Karpas-422 (cell line): ENCODE measurements around the gene FBXL20. TPM values are rescaled to one million over a fixed set of nuclear protein-coding genes. Genes with fewer than 3 reads are reported as not detected.

ENCODE experiments used
- DNase-seq: peaks from one replicate; pipeline ENCODE4 v3.0.0-alpha.2; 2015
- H2AFZ ChIP-seq: fragments of 200-600 bp; sonication (generic); 2 replicates; pipeline ENCODE4 v1.6.1; 2014; ENCODE audit warnings: antibody characterized with exemption, low read length, mixed read lengths
- H3K27ac ChIP-seq: fragments of 200-600 bp; sonication (generic); 2 replicates; pipeline ENCODE4 v1.5.1; 2014; ENCODE audit warnings: mild to moderate bottlenecking, low read length, moderate library complexity
- H3K27me3 ChIP-seq: fragments of 200-600 bp; sonication (generic); 2 replicates; pipeline ENCODE4 v1.6.1; 2014; ENCODE audit warnings: low read length, mixed read lengths
- H3K36me3 ChIP-seq: fragments of 200-600 bp; sonication (generic); 2 replicates; pipeline ENCODE4 v1.6.1; 2014; ENCODE audit warnings: low read length, mixed read lengths; ENCODE audit not compliant: insufficient read depth
- H3K4me1 ChIP-seq: fragments of 200-600 bp; sonication (generic); 2 replicates; pipeline ENCODE4 v1.6.1; 2014; ENCODE audit warnings: mild to moderate bottlenecking, low read length, mixed read lengths
- H3K4me2 ChIP-seq: fragments of 200-600 bp; sonication (generic); 2 replicates; pipeline ENCODE4 v1.6.1; 2014; ENCODE audit warnings: low read length, low read depth, mild to moderate bottlenecking; ENCODE audit not compliant: poor library complexity, severe bottlenecking
- H3K4me3 ChIP-seq: fragments of 200-600 bp; sonication (generic); 2 replicates; pipeline ENCODE4 v1.5.1; 2014; ENCODE audit warnings: mild to moderate bottlenecking, antibody characterized with exemption, low read length, mixed read lengths
- H3K79me2 ChIP-seq: fragments of 200-600 bp; sonication (generic); 2 replicates; pipeline ENCODE4 v1.6.1; 2014; ENCODE audit warnings: mild to moderate bottlenecking, low read length, mixed read lengths
- H3K9ac ChIP-seq: fragments of 200-600 bp; sonication (generic); 2 replicates; pipeline ENCODE4 v1.6.0; 2014; ENCODE audit warnings: low read length
- H3K9me2 ChIP-seq: fragments of 200-600 bp; sonication (generic), shearing (Covaris generic); replicated peaks from 2 replicates; pipeline ENCODE4 v1.6.0; 2014; ENCODE audit warnings: mild to moderate bottlenecking, low read length, moderate library complexity; ENCODE audit not compliant: insufficient read depth
- H3K9me3 ChIP-seq: fragments of 300-700, 200-600 bp; sonication (generic); 2 replicates; pipeline ENCODE4 v1.6.1; 2014; ENCODE audit warnings: low read length, mixed read lengths
- H4K20me1 ChIP-seq: fragments of 200-600 bp; sonication (generic); 2 replicates; pipeline ENCODE4 v1.6.1; 2014; ENCODE audit warnings: mild to moderate bottlenecking, antibody characterized with exemption, low read length, low read depth; ENCODE audit not compliant: insufficient read depth
- total RNA-seq: library from RNA; depleted of rRNA; stranded (reverse); fragments of >200 nt; shearing (Covaris generic); gene quantifications from 2 replicates; pipeline ENCODE4 v1.2.3, GENCODE V29; 2014; ENCODE audit warnings: low replicate concordance

The FBXL20 gene
- total RNA-seq, 1 experiment from 2014 or later, result 27.0 TPM

GRCh38 chr17:39217734-39218369 lies 183.6 kb downstream of the FBXL20 start:
- Histone ChIP-seq H3K79me2 (no peaks in the 10 kb centered on the region), H3K4me1 (no peaks in the 10 kb centered on the region), H4K20me1 (no peaks in the 10 kb centered on the region), H2AFZ (no peak overlapping the region), H3K9me2 (no peaks in the 10 kb centered on the region), H3K4me3 (no peak overlapping the region), H3K9me3 (no peaks in the 10 kb centered on the region), H3K36me3 (no peaks in the 10 kb centered on the region), H3K9ac (no peak overlapping the region), H3K27me3 (no peaks in the 10 kb centered on the region), H3K27ac (no peak overlapping the region), H3K4me2 (no peak overlapping the region)
- DNase-seq, result no peak

GRCh38 chr17:39213852-39214251 lies 187.6 kb downstream of the FBXL20 start:
- H2AFZ ChIP-seq, result no peak overlapping the region
- peaks cover 17% of the 10 kb centered on the region for H3K4me1 ChIP-seq
- H3K27ac ChIP-seq, result no peak overlapping the region
- no peaks in the 10 kb centered on the region for H3K9me2 ChIP-seq
- no peaks in the 10 kb centered on the region for H4K20me1 ChIP-seq
- H3K79me2 ChIP-seq, result no peaks in the 10 kb centered on the region
- H3K9ac ChIP-seq, result no peak overlapping the region
- H3K4me2 ChIP-seq, result no peak overlapping the region
- no peak for DNase-seq
- no peaks in the 10 kb centered on the region for H3K9me3 ChIP-seq
- H3K4me3 ChIP-seq, result no peak overlapping the region
- H3K27me3 ChIP-seq, result no peaks in the 10 kb centered on the region
- no peaks in the 10 kb centered on the region for H3K36me3 ChIP-seq

DNA sequence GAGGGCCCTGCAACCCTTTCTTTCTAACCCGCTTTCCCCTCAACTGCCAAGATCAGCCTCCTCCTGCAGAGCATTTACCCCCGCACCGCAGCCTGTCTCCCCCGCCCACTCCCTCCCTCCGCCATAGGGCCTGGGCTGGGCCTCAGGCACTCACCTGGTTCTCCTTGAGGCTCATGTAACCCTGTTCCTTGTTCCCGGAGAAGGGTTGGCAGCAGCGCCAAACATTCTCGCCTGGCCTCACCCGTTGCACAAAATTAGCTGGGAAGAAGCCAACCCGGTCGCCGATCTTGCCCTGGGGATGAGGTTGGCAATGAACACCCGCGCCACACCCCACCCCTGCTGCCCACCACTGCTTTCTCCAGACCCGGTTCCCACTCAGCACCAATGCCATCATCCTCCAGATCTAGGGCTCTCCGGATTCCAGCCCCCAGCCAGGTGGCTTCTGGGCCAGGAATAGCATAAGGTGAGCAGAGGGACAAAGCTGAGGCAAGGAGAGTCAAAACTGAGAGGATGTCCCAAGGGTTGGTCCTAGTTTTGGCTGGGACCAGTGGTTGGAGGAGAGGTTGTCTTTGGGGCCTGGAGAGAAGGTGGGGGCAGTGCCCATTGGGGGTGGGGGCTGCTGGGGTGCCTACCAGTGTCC lies 188.5 kb downstream of the FBXL20 start:
- Histone ChIP-seq H2AFZ (no peak overlapping the region), H3K4me2 (no peak overlapping the region), H3K4me1 (peaks cover 26% of the 10 kb centered on the region)

GRCh38 chr17:39212195-39212810 lies 189.1 kb downstream of the FBXL20 start:
- H4K20me1 ChIP-seq, result no peaks in the 10 kb centered on the region
- no peak for DNase-seq
- no peak overlapping the region for H3K9ac ChIP-seq
- H2AFZ ChIP-seq, result no peak overlapping the region
- H3K27ac ChIP-seq, result no peak overlapping the region
- H3K9me2 ChIP-seq, result no peaks in the 10 kb centered on the region
- no peak overlapping the region for H3K4me2 ChIP-seq
- peaks cover 33% of the 10 kb centered on the region for H3K4me1 ChIP-seq
- H3K79me2 ChIP-seq, result no peaks in the 10 kb centered on the region
- H3K4me3 ChIP-seq, result no peak overlapping the region
- H3K9me3 ChIP-seq, result no peaks in the 10 kb centered on the region
- no peaks in the 10 kb centered on the region for H3K36me3 ChIP-seq
- H3K27me3 ChIP-seq, result no peaks in the 10 kb centered on the region

More for the DNA sequence above, 188.5 kb downstream of the FBXL20 start:
- Histone ChIP-seq H3K36me3 (no peaks in the 10 kb centered on the region), H3K4me3 (no peak overlapping the region), H4K20me1 (no peaks in the 10 kb centered on the region), H3K27me3 (no peaks in the 10 kb centered on the region), H3K9ac (no peak overlapping the region), H3K27ac (no peak overlapping the region), H3K79me2 (no peaks in the 10 kb centered on the region), H3K9me3 (no peaks in the 10 kb centered on the region), H3K9me2 (no peaks in the 10 kb centered on the region)
- DNase-seq, result no peak

DNA sequence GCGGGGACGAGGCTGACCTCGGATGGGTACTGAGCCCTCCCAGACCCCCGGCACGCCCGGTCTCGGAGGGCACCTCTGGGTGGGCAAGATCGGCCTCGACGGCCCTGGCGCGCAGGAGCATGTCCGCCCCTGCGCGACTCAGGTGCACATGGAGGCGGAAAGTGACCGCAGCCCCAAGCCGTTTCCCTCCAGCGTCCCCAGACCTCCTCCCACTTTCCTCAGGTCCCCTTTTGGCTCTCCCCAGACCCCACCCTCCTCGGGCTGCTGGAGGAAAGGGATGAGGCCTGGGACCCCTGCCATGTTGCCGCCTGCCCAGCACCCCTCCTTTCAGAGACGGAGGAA lies 191.4 kb downstream of the FBXL20 start:
- no peaks in the 10 kb centered on the region for H3K9me2 ChIP-seq
- peak overlapping the region; percentile 76 for H3K4me2 ChIP-seq
- H3K4me3 ChIP-seq, result peak overlapping the region; percentile 69
- peaks cover 1% of the 10 kb centered on the region; the same call in 1 of the 2 replicates for H3K36me3 ChIP-seq
- H2AFZ ChIP-seq, result peak overlapping the region; percentile 86; the same call in 1 of the 2 replicates
- H4K20me1 ChIP-seq, result no peaks in the 10 kb centered on the region; the same call in 1 of the 2 replicates
- no peak for DNase-seq
- no peaks in the 10 kb centered on the region for H3K27me3 ChIP-seq
- H3K4me1 ChIP-seq, result peaks cover 38% of the 10 kb centered on the region
- no peaks in the 10 kb centered on the region for H3K9me3 ChIP-seq
- peak overlapping the region; percentile 66 for H3K9ac ChIP-seq
- no peaks in the 10 kb centered on the region for H3K79me2 ChIP-seq
- H3K27ac ChIP-seq, result no peak overlapping the region

DNA sequence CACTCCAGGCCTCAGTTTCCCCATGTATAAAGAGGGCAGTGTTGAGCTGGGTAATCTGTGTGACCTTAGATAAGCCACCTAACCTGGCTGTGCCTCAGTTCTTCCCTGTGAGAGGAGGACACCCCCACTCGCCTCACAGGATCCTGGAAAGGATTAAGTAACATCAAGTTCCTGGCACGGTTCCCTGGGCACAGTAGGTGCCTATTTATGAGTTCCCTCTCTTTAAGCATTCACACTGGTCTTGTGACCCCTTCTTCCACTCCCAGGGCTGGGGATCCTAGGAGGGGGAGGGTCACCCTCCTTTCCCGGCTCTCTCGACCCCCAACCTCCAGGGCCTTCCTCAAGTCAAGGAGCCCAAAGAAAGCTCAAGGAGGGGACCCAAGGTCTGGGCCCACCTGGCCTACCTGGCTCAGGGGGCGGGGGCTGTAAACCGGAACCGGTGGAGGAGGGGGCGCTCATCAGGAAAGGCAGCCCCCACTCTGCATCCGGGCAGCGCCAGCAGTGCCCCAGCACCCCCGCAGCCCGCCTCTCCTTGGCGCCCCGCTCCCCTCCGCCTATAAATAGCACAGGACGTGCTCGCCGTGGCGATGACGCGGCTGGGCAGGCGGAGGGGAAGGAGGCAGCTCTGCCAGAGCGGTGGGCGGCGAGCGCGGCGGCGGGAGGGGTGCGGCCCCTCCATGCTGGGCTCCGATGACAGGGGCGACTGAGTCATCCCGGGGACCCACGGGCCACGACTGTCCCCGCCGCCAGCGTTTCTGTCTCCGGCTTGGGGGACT lies 191.9 kb downstream of the FBXL20 start:
- H3K79me2 ChIP-seq, result no peaks in the 10 kb centered on the region
- peaks cover 38% of the 10 kb centered on the region for H3K4me1 ChIP-seq
- H3K36me3 ChIP-seq, result peaks cover 5% of the 10 kb centered on the region; the same call in 1 of the 2 replicates
- peak overlapping the region; percentile 69 for H3K4me3 ChIP-seq
- H4K20me1 ChIP-seq, result no peaks in the 10 kb centered on the region; the same call in 1 of the 2 replicates
- no peaks in the 10 kb centered on the region for H3K9me3 ChIP-seq
- no peaks in the 10 kb centered on the region for H3K27me3 ChIP-seq
- peak overlapping the region; percentile 86 for H2AFZ ChIP-seq
- peak overlapping the region; percentile 76 for H3K4me2 ChIP-seq
- H3K9me2 ChIP-seq, result no peaks in the 10 kb centered on the region
- H3K9ac ChIP-seq, result peak overlapping the region; percentile 66
- peak; percentile 70 for DNase-seq
- H3K27ac ChIP-seq, result peak overlapping the region; percentile 91

DNA sequence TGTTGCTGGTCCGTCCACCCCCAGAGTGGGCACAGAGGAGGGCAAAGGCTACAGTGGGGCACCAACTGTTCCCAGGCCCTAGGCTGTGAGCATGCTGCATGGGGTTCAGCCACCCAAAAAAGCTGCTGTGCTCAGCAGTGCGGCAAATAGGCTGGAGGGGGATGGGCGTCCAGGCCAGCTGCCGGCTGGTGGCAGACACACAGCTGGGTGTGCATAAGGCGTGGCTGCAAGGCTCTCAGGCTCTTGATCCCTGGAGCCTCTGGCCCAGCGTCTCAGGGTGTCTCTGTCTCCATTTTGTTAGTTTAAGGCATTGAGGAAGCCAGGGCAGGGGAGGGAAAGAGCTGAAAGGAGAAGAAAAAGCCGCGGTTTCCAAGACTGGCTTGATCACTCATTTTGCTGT lies 192.5 kb downstream of the FBXL20 start:
- peaks cover 11% of the 10 kb centered on the region; the same call in 1 of the 2 replicates for H3K36me3 ChIP-seq
- peak overlapping the region; percentile 69 for H3K4me3 ChIP-seq
- H4K20me1 ChIP-seq, result peaks cover 5% of the 10 kb centered on the region; the same call in 1 of the 2 replicates
- peak overlapping the region; percentile 86 for H2AFZ ChIP-seq
- peak overlapping the region; percentile 91 for H3K27ac ChIP-seq
- no peaks in the 10 kb centered on the region for H3K9me3 ChIP-seq
- no peaks in the 10 kb centered on the region for H3K9me2 ChIP-seq
- no peaks in the 10 kb centered on the region for H3K27me3 ChIP-seq
- peak; percentile 97 for DNase-seq
- no peaks in the 10 kb centered on the region for H3K79me2 ChIP-seq
- H3K9ac ChIP-seq, result peak overlapping the region; percentile 66
- peaks cover 38% of the 10 kb centered on the region for H3K4me1 ChIP-seq
- H3K4me2 ChIP-seq, result peak overlapping the region; percentile 76
